ENCODE results near the gene RELL1. TPM values are rescaled to one million over a fixed set of nuclear protein-coding genes. Genes with fewer than 3 reads are reported as not detected.

The RELL1 gene
- total and polyA plus RNA-seq, 2 donors (not counting 1 experiment from before 2014, with no cell fraction given): 0.64 to 3.2 TPM

DNA sequence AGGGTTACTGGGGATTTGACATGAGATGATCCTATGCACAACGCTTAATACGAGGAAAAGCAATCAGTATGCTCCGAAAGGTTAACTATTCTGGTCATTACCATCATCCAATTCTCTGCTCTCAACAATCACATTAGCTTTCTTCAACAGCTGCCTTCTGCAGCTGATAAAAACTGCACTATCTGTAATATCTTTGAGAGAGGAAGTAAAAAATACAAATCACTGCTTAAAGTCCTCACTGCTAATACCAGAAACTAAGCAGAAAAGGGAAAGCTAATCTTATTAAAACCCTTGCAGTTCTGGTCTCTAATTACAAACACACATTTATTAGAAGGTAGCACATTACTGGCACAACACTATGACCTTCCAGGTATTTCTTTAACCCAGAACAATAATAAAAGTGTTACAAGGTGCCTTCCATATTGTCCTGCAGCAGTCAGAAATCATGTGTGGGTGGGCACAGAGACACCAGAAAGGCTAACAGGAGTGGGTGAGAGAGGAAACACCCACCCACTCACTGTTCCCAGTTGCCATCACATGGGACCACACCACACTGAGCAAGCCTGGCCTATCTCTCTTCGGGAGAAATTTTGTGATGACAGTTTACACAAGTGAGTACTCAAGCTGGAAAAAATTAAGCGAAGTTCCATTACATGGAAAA lies 71.0 kb downstream of the RELL1 start:
- H3K4me1 ChIP-seq (ENCODE audit: control insufficient read depth in 2 of 2, insufficient read depth in 2 of 2, low read length in 2 of 2): no peaks in the 10 kb centered on the region
- ATAC-seq (ENCODE audit: low read depth) (no peak), DNase-seq (no peak)
- no peaks in the 10 kb centered on the region for H4K20me1 ChIP-seq (ENCODE audit: control insufficient read depth, insufficient read depth, low read length, poor library complexity, severe bottlenecking)
- H3K27me3 ChIP-seq (replicated peaks in 1 of 4; ENCODE audit: control extremely low read depth in 1 of 4, control insufficient read depth in 3 of 4, insufficient read depth in 4 of 4, low read length in 3 of 4): no peaks in the 10 kb centered on the region
- no peak overlapping the region for H3K27ac Mint-ChIP-seq
- H2AFZ ChIP-seq (ENCODE audit: insufficient read depth, low read depth, low read length, poor library complexity, severe bottlenecking): no peak overlapping the region
- H3K9me3 ChIP-seq (ENCODE audit: control extremely low read depth in 1 of 3, control insufficient read depth in 2 of 3, insufficient read depth in 1 of 3, low read length in 2 of 3): no peaks in the 10 kb centered on the region
- H3K9me3 Mint-ChIP-seq (ENCODE audit: insufficient read depth): no peaks in the 10 kb centered on the region
- H3K4me2 ChIP-seq (replicated peaks; ENCODE audit: low read depth, low read length, poor library complexity, severe bottlenecking): no peak overlapping the region
- H3K36me3 ChIP-seq (replicated peaks in 1 of 2; ENCODE audit: control extremely low read depth in 1 of 2, control insufficient read depth in 1 of 2, extremely low read depth in 1 of 2, insufficient read depth in 2 of 2, low read length in 1 of 2): no peaks in the 10 kb centered on the region
- intact Hi-C loops (cut with micrococcal nuclease): no loop called here
- H3K4me1 Mint-ChIP-seq: peaks cover 5% of the 10 kb centered on the region
- no peak overlapping the region for H3K4me3 ChIP-seq (ENCODE audit: control extremely low read depth in 1 of 5, extremely low read depth in 1 of 5, insufficient read depth in 1 of 5, low read depth in 2 of 5, low read length in 4 of 5)
- TF ChIP-seq CTCF (IDR thresholded peaks at IDR 0.05) (no peak), EZH2 (IDR thresholded peaks at IDR 0.05; ENCODE audit: borderline replicate concordance, insufficient read depth, low read depth, low read length, poor library complexity, severe bottlenecking) (no peak)
- H3K27me3 Mint-ChIP-seq: no peaks in the 10 kb centered on the region
- no peak overlapping the region for H3K9ac ChIP-seq (ENCODE audit: low read length)
- H3K27ac ChIP-seq (ENCODE audit: low read length in 2 of 2): no peak overlapping the region
- H3K4me3 Mint-ChIP-seq: no peak overlapping the region
- ChIA-PET CTCF (no interaction called here), POLR2A (no interaction called here)
- H3K79me2 ChIP-seq (ENCODE audit: control insufficient read depth, insufficient read depth, low read length): no peaks in the 10 kb centered on the region
- WGBS (ENCODE audit: insufficient coverage): 100% methylated on average over 1 of the region's 5 CpGs

DNA sequence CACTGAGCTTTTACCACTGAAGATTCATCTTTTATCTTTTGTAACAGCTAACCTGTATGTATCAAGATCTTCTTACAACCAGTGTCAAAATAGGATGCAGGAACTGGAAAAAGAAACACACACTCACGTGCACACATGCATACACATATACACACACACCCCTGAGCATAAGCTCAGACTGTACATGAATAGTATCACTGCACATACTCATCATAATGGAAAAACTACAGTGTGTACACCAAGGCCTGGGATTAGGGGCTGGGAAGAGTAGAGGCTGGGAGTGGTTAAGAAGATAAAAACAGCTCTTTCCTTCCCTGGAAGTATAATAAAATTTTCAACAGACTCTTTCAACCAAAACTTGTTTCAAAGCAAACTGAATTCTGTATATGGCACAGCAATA lies 73.4 kb downstream of the RELL1 start:
- H2AFZ ChIP-seq (ENCODE audit: insufficient read depth, low read depth, low read length, poor library complexity, severe bottlenecking): no peak overlapping the region
- H4K20me1 ChIP-seq (ENCODE audit: control insufficient read depth, insufficient read depth, low read length, poor library complexity, severe bottlenecking): no peaks in the 10 kb centered on the region
- WGBS (ENCODE audit: insufficient coverage): 100% methylated on average over 1 of the region's 1 CpG

More for the DNA sequence above, 73.4 kb downstream of the RELL1 start:
- Histone ChIP-seq H3K4me2 (replicated peaks; ENCODE audit: low read depth, low read length, poor library complexity, severe bottlenecking) (no peak overlapping the region), H3K27ac (ENCODE audit: low read length in 2 of 2) (no peak overlapping the region), H3K9me3 (ENCODE audit: control extremely low read depth in 1 of 3, control insufficient read depth in 2 of 3, insufficient read depth in 1 of 3, low read length in 2 of 3) (no peaks in the 10 kb centered on the region), H3K4me3 (ENCODE audit: control extremely low read depth in 1 of 5, extremely low read depth in 1 of 5, insufficient read depth in 1 of 5, low read depth in 2 of 5, low read length in 4 of 5) (no peak overlapping the region), H3K27me3 (replicated peaks in 1 of 4; ENCODE audit: control extremely low read depth in 1 of 4, control insufficient read depth in 3 of 4, insufficient read depth in 4 of 4, low read length in 3 of 4) (no peaks in the 10 kb centered on the region), H3K4me1 (ENCODE audit: control insufficient read depth in 2 of 2, insufficient read depth in 2 of 2, low read length in 2 of 2) (no peaks in the 10 kb centered on the region), H3K9ac (ENCODE audit: low read length) (no peak overlapping the region), H3K79me2 (ENCODE audit: control insufficient read depth, insufficient read depth, low read length) (no peaks in the 10 kb centered on the region), H3K36me3 (replicated peaks in 1 of 2; ENCODE audit: control extremely low read depth in 1 of 2, control insufficient read depth in 1 of 2, extremely low read depth in 1 of 2, insufficient read depth in 2 of 2, low read length in 1 of 2) (no peaks in the 10 kb centered on the region)
- H3K27ac Mint-ChIP-seq: no peak overlapping the region
- ChIA-PET CTCF (interaction anchor here (0.6 to 3.9 kb wide), 3 partner anchors 9 to 1005 kb away, joined by 3 to 13 read pairs (median 3); no protein-coding TSS in a partner anchor), POLR2A (no interaction called here)
- intact Hi-C loops (cut with micrococcal nuclease): no loop called here
- H3K27me3 Mint-ChIP-seq: no peaks in the 10 kb centered on the region
- no peak overlapping the region for H3K4me3 Mint-ChIP-seq
- DNase-seq (no peak), ATAC-seq (ENCODE audit: low read depth) (no peak)
- H3K4me1 Mint-ChIP-seq: peaks cover 5% of the 10 kb centered on the region
- H3K9me3 Mint-ChIP-seq (ENCODE audit: insufficient read depth): peaks cover 8% of the 10 kb centered on the region
- TF ChIP-seq EZH2 (IDR thresholded peaks at IDR 0.05; ENCODE audit: borderline replicate concordance, insufficient read depth, low read depth, low read length, poor library complexity, severe bottlenecking) (no peak), CTCF (IDR thresholded peaks at IDR 0.05) (no peak)

All from B cell (primary cell).